ENCODE results near the gene RHBDF1. TPM values are rescaled to one million over a fixed set of nuclear protein-coding genes. Genes with fewer than 3 reads are reported as not detected.

The RHBDF1 gene
- total RNA-seq = 3.7 TPM

GRCh38 chr16:72561-73548, at the start of gene RHBDF1:
RHBDF1 (minus strand) TSS chr16:72631; CDS start chr16:65015, 7,616 bp downstream.

GRCh38 chr16:77807-78443, 5.5 kb upstream of the RHBDF1 start, which contains the start of gene MPG:
MPG (plus strand) TSS chr16:78225; CDS start chr16:78310, 85 bp downstream.

GRCh38 chr16:53346-54236, 18.8 kb downstream of the RHBDF1 start, which contains the start of the genes POLR3K and SNRNP25:
POLR3K (minus strand) TSS chr16:53608; CDS start chr16:53586, 22 bp downstream.
SNRNP25 (plus strand) TSS chr16:53828; CDS start chr16:54017, 189 bp downstream.

Small RNAs within 50 kb of the gene (small RNA-seq; reads per million reads assigned to genes)
- gene MIR6859-4 (not detected), gene Z69720.2 (not detected)

Other genes starting within 250 kb of the RHBDF1 start
- 7.4 TPM for gene POLR3K, start 19.0 kb downstream of the RHBDF1 start, total RNA-seq
- 26.1 TPM for gene SNRNP25, start 18.8 kb downstream of the RHBDF1 start, total RNA-seq
- gene MPG, start 5.6 kb upstream of the RHBDF1 start, total RNA-seq = 41.8 TPM
- gene NPRL3, start 66.0 kb upstream of the RHBDF1 start, total RNA-seq = 11.3 TPM
- gene HBZ, start 80.0 kb upstream of the RHBDF1 start, total RNA-seq = 1.2 TPM
- 31.1 TPM for gene HBM, start 93.3 kb upstream of the RHBDF1 start, total RNA-seq
- gene HBA2, start 100.2 kb upstream of the RHBDF1 start, total RNA-seq = 2,023 TPM
- gene HBA1, start 104.0 kb upstream of the RHBDF1 start, total RNA-seq = 1,158 TPM
- gene HBQ1, start 107.8 kb upstream of the RHBDF1 start, total RNA-seq = 7.8 TPM
- 82.6 TPM for gene LUC7L, start 156.8 kb upstream of the RHBDF1 start, total RNA-seq
- 31.1 TPM for gene FAM234A, start 162.2 kb upstream of the RHBDF1 start, total RNA-seq
- 10.1 TPM for gene RGS11, start 203.3 kb upstream of the RHBDF1 start, total RNA-seq
- gene ARHGDIG, start 208.0 kb upstream of the RHBDF1 start, total RNA-seq = 68.7 TPM
- gene PDIA2, start 210.5 kb upstream of the RHBDF1 start, total RNA-seq = 12.5 TPM

Data from diencephalon (tissue), 1 donor.